ENCODE measurements around the gene ITGB3BP.
"Not testable (repeated sequence)": the region's sequence is repeated elsewhere in the genome, so short reads cannot be mapped to it uniquely, and the experiment has no call there.

ITGB3BP gene

DNA sequence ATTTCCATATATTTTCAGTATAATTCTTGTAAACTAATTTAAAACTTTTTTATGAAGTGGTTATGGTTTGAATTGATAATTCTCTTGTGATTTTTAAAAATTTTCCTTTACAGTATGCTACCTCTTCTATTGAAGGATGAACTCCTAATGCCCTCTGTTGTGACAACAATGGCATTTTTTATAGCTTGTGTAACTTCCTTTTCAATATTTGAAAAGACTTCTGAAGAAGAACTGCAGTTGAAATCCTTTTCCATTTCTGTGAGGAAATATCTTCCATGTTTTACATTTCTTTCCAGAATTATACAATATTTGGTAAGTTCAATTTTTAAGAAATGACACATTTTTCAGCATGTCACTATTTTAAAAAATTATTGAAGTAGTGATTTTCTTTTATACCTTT, 94.2 kb downstream of the ITGB3BP start:
- Histone ChIP-seq H3F3A (ENCODE audit: low read depth) (no peaks in the 10 kb centered on the region), H2AFZ (ENCODE audit: low read length) (no peak overlapping the region), H3K4me3 (ENCODE audit: low read length, poor library complexity, severe bottlenecking) (no peak overlapping the region), H3K4me2 (ENCODE audit: low read depth, low read length, poor library complexity, severe bottlenecking) (no peak overlapping the region), H3K27me3 (ENCODE audit: insufficient read depth, low read length, poor library complexity, severe bottlenecking) (no peaks in the 10 kb centered on the region), H3K36me3 (ENCODE audit: insufficient read depth, low read length) (peaks cover 11% of the 10 kb centered on the region; the same call in 1 of the 2 replicates), H3K79me2 (ENCODE audit: insufficient read depth, low read length) (no peaks in the 10 kb centered on the region), H3K9ac (ENCODE audit: low read depth, low read length, poor library complexity, severe bottlenecking) (no peak overlapping the region), H4K20me1 (ENCODE audit: insufficient read depth, low read length, poor library complexity, severe bottlenecking) (no peaks in the 10 kb centered on the region), H3K9me3 (ENCODE audit: insufficient read depth, low read depth, low read length) (peaks cover 5% of the 10 kb centered on the region; the same call in 1 of the 2 replicates), H3K4me1 (ENCODE audit: insufficient read depth, low read length, poor library complexity, severe bottlenecking) (no peaks in the 10 kb centered on the region), H3K9me2 (replicated peaks; ENCODE audit: low read depth, low read length) (no peaks in the 10 kb centered on the region)
- no peak for TF ChIP-seq EZH2phosphoT487 (IDR thresholded peaks at IDR 0.05; ENCODE audit: borderline replicate concordance)
- TF ChIP-seq, protein P1, sequence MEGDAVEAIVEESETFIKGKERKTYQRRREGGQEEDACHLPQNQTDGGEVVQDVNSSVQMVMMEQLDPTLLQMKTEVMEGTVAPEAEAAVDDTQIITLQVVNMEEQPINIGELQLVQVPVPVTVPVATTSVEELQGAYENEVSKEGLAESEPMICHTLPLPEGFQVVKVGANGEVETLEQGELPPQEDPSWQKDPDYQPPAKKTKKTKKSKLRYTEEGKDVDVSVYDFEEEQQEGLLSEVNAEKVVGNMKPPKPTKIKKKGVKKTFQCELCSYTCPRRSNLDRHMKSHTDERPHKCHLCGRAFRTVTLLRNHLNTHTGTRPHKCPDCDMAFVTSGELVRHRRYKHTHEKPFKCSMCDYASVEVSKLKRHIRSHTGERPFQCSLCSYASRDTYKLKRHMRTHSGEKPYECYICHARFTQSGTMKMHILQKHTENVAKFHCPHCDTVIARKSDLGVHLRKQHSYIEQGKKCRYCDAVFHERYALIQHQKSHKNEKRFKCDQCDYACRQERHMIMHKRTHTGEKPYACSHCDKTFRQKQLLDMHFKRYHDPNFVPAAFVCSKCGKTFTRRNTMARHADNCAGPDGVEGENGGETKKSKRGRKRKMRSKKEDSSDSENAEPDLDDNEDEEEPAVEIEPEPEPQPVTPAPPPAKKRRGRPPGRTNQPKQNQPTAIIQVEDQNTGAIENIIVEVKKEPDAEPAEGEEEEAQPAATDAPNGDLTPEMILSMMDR (conservative IDR thresholded peaks at IDR 0.05; ENCODE audit: low read length) = no peak

DNA sequence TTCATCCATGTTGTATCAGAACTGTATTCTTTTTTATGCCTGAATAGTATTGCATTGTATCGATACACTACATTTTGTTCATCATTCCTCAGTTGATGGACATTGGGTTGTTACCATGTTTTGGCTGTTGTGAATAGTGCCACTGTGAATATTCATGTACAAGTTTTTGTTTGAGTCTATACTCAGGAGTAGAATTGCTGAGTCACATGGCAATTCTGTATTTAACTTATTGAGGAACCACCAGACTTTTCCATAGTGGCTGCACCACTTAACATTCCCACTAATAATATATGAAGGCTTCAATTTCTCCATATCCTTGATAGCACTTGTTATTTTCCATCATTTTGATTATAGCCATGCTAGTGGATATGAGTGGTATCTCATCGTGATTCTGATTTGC, 99.4 kb downstream of the ITGB3BP start:
- Histone ChIP-seq H3K9me2 (replicated peaks; ENCODE audit: low read depth, low read length) (no peaks in the 10 kb centered on the region), H3K9ac (ENCODE audit: low read depth, low read length, poor library complexity, severe bottlenecking) (no peak overlapping the region)
- TF ChIP-seq, protein P1 (conservative IDR thresholded peaks at IDR 0.05; ENCODE audit: low read length) = no peak

DNA sequence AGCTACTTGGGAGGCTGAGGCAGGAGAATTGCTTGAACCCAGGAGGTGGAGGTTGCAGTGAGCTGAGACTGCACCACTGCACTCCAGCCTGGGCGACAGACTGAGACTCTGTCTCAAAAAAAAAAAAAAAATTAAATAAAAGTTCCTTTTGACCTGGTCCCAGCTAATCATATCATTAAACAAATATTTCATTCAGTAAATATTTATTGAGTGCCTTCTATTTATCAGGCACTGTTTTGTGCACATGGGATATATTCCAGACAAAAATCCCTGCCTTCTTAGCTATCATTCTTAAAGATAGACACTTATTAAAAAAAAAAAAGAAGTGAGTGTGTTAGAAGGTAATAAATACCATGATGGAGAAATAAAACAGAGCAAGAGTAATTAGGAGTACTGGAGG, 102.3 kb downstream of the ITGB3BP start:
- H3K4me3 ChIP-seq (ENCODE audit: low read length, poor library complexity, severe bottlenecking); H3K9me3 ChIP-seq (ENCODE audit: insufficient read depth, low read depth, low read length); H3K9me2 ChIP-seq (replicated peaks; ENCODE audit: low read depth, low read length); H3K9ac ChIP-seq (ENCODE audit: low read depth, low read length, poor library complexity, severe bottlenecking); H3F3A ChIP-seq (ENCODE audit: low read depth); H3K27me3 ChIP-seq (ENCODE audit: insufficient read depth, low read length, poor library complexity, severe bottlenecking); H3K4me1 ChIP-seq (ENCODE audit: insufficient read depth, low read length, poor library complexity, severe bottlenecking); H4K20me1 ChIP-seq (ENCODE audit: insufficient read depth, low read length, poor library complexity, severe bottlenecking); H2AFZ ChIP-seq (ENCODE audit: low read length); H3K36me3 ChIP-seq (ENCODE audit: insufficient read depth, low read length); H3K4me2 ChIP-seq (ENCODE audit: low read depth, low read length, poor library complexity, severe bottlenecking); H3K79me2 ChIP-seq (ENCODE audit: insufficient read depth, low read length): not testable (repeated sequence)

More for the DNA sequence above, 99.4 kb downstream of the ITGB3BP start:
- H4K20me1 ChIP-seq (ENCODE audit: insufficient read depth, low read length, poor library complexity, severe bottlenecking) = no peaks in the 10 kb centered on the region
- H3K36me3 ChIP-seq (ENCODE audit: insufficient read depth, low read length) = no peaks in the 10 kb centered on the region
- no peaks in the 10 kb centered on the region for H3K9me3 ChIP-seq (ENCODE audit: insufficient read depth, low read depth, low read length)
- no peak overlapping the region for H3K4me3 ChIP-seq (ENCODE audit: low read length, poor library complexity, severe bottlenecking)
- no peaks in the 10 kb centered on the region for H3K27me3 ChIP-seq (ENCODE audit: insufficient read depth, low read length, poor library complexity, severe bottlenecking)
- no peak overlapping the region for H3K4me2 ChIP-seq (ENCODE audit: low read depth, low read length, poor library complexity, severe bottlenecking)
- no peak overlapping the region for H2AFZ ChIP-seq (ENCODE audit: low read length)
- H3F3A ChIP-seq (ENCODE audit: low read depth) = no peaks in the 10 kb centered on the region
- H3K79me2 ChIP-seq (ENCODE audit: insufficient read depth, low read length) = no peaks in the 10 kb centered on the region
- no peaks in the 10 kb centered on the region for H3K4me1 ChIP-seq (ENCODE audit: insufficient read depth, low read length, poor library complexity, severe bottlenecking)

DNA sequence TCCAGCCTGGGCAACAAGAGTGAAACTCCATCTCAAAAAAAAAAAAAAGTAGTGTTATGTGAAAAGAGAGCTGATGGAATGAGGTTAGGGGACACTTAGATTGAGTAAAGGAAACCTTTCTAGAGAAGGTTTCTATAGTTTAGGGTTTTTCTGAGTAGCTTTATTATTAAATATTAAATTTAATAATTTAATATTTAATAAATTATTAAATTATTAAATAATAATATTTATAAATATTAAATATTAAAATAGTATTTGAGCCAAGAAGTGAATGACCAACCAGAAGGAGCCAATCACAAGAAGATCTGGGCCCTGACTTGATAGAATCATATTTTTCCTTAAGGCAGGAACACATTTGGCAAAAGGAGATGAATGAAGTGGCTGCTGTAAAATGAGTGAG, 104.9 kb downstream of the ITGB3BP start:
- no peaks in the 10 kb centered on the region for H3F3A ChIP-seq (ENCODE audit: low read depth)
- H2AFZ ChIP-seq (ENCODE audit: low read length) = no peak overlapping the region
- TF ChIP-seq, protein P1 (conservative IDR thresholded peaks at IDR 0.05; ENCODE audit: low read length) = no peak
- no peak for TF ChIP-seq EZH2phosphoT487 (IDR thresholded peaks at IDR 0.05; ENCODE audit: borderline replicate concordance)
- no peaks in the 10 kb centered on the region for H3K9me3 ChIP-seq (ENCODE audit: insufficient read depth, low read depth, low read length)
- no peak overlapping the region for H3K9ac ChIP-seq (ENCODE audit: low read depth, low read length, poor library complexity, severe bottlenecking)
- H3K9me2 ChIP-seq (replicated peaks; ENCODE audit: low read depth, low read length) = no peaks in the 10 kb centered on the region
- H3K4me2 ChIP-seq (ENCODE audit: low read depth, low read length, poor library complexity, severe bottlenecking) = no peak overlapping the region
- H3K36me3 ChIP-seq (ENCODE audit: insufficient read depth, low read length) = peaks cover 6% of the 10 kb centered on the region; the same call in 1 of the 2 replicates
- H3K4me3 ChIP-seq (ENCODE audit: low read length, poor library complexity, severe bottlenecking) = no peak overlapping the region
- H3K4me1 ChIP-seq (ENCODE audit: insufficient read depth, low read length, poor library complexity, severe bottlenecking) = no peaks in the 10 kb centered on the region
- no peaks in the 10 kb centered on the region for H4K20me1 ChIP-seq (ENCODE audit: insufficient read depth, low read length, poor library complexity, severe bottlenecking)
- H3K79me2 ChIP-seq (ENCODE audit: insufficient read depth, low read length) = no peaks in the 10 kb centered on the region
- no peaks in the 10 kb centered on the region for H3K27me3 ChIP-seq (ENCODE audit: insufficient read depth, low read length, poor library complexity, severe bottlenecking)
